K562 (cell line): ENCODE measurements around the gene AP2A2.
"Not testable (repeated sequence)": the region's sequence is repeated elsewhere in the genome, so short reads cannot be mapped to it uniquely, and the experiment has no call there.

Experiments used
- CHD2 ChIP-seq: IDR thresholded peaks from 2 replicates; pipeline ENCODE4 v1.6.1; 2011; ENCODE audit warnings: low read depth, low read length
- CHD4 ChIP-seq: fragments of 200-600 bp; sonication (generic); IDR thresholded peaks from 3 replicates; pipeline ENCODE4 v1.6.1; 2012; ENCODE audit warnings: low read depth, mild to moderate bottlenecking, mixed read lengths, low read length, inconsistent platforms; ENCODE audit not compliant: insufficient read depth, insufficient replicate concordance, poor library complexity, severe bottlenecking
- NR2C2 ChIP-seq, 2 experiments: fragments of 200-800 bp in 1 of 2; sonication (Bioruptor generic) in 1 of 2; sonication (generic) in 1 of 2; formaldehyde crosslinking in 1 of 2; IDR thresholded peaks; 2 replicates each; pipeline versions ENCODE4 v1.6.1 to v1.8.0; 2016 to 2022; ENCODE audit warnings: mild to moderate bottlenecking in 1 of 2, missing compliant biosample characterization in 1 of 2, missing genetic modification characterization in 1 of 2, missing genetic modification reagents in 1 of 2
- POLR2A ChIP-seq: fragments of 450-650 bp; conservative IDR thresholded peaks from 2 replicates; pipeline ENCODE4 v1.6.1; 2016
- RBBP5 ChIP-seq: fragments of 200-600 bp; sonication (generic); IDR thresholded peaks from 2 replicates; pipeline ENCODE4 v1.6.1; 2012; ENCODE audit warnings: borderline replicate concordance, mild to moderate bottlenecking, low read length, control low read depth, inconsistent platforms; ENCODE audit not compliant: insufficient read depth, poor library complexity, severe bottlenecking
- RBM22 ChIP-seq: fragments of 200-400 bp; formaldehyde crosslinking; IDR thresholded peaks from 2 replicates; pipeline ENCODE4 v1.6.1; 2018; ENCODE audit warnings: low read length, low read depth; ENCODE audit not compliant: poor library complexity, severe bottlenecking
- TAF1 ChIP-seq: IDR thresholded peaks from 2 replicates; pipeline ENCODE4 v1.6.1; 2011; ENCODE audit warnings: mild to moderate bottlenecking, low read length, moderate library complexity; ENCODE audit not compliant: insufficient read depth, control insufficient read depth, severe bottlenecking; ENCODE audit errors: extremely low read depth
- ZNF121 ChIP-seq: sonication (generic); formaldehyde crosslinking; conservative IDR thresholded peaks from 2 replicates; pipeline ENCODE4 v1.8.0; 2022; ENCODE audit warnings: missing genetic modification reagents
- TF ChIP-seq, protein P1 (sequence below), 3 experiments: IDR thresholded peaks in 2 of 3; conservative IDR thresholded peaks in 1 of 3; 2 replicates each; pipeline ENCODE4 v1.5.1; 2011 to 2012; ENCODE audit warnings: low read length in 3 of 3, mild to moderate bottlenecking in 3 of 3, control low read depth in 2 of 3, improper control_type of control experiment in 1 of 3, inconsistent platforms in 1 of 3, low read depth in 1 of 3, mixed read lengths in 1 of 3, moderate library complexity in 1 of 3; ENCODE audit not compliant: insufficient read depth in 2 of 3
- TF ChIP-seq, protein P2 (sequence below), 2 experiments: fragments of 450-650 bp in 1 of 2; IDR thresholded peaks; 2 replicates each; pipeline ENCODE4 v1.6.1; 2011 to 2017; ENCODE audit warnings: low read depth in 2 of 2, antibody characterized with exemption in 1 of 2, borderline replicate concordance in 1 of 2, low read length in 1 of 2, mild to moderate bottlenecking in 1 of 2, mixed read lengths in 1 of 2; ENCODE audit not compliant: control insufficient read depth in 1 of 2
- TF ChIP-seq, protein P3 (sequence below): sonication (generic); formaldehyde crosslinking; IDR thresholded peaks from 2 replicates; pipeline ENCODE4 v1.8.0; 2022; ENCODE audit warnings: mild to moderate bottlenecking, missing genetic modification reagents
- TF ChIP-seq, protein P4 (sequence below): sonication (generic); formaldehyde crosslinking; IDR thresholded peaks from 2 replicates; pipeline ENCODE4 v1.8.0; 2022; ENCODE audit warnings: missing genetic modification reagents, mild to moderate bottlenecking, moderate library complexity, borderline replicate concordance

DNA sequence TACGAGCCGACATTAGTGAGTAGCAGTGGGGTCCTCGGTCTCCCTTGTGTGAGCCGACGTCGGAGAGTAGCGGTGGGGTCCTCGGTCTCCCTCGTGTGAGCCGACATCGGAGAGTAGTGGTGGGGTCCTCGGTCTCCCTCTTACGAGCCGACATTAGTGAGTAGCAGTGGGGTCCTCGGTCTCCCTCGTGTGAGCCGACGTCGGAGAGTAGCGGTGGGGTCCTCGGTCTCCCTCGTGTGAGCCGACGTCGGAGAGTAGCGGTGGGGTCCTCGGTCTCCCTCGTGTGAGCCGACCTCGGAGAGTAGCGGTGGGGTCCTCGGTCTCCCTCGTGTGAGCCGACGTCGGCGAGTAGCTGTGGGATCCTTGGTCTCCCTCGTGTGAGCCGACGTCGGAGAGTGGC, 49.7 kb downstream of the AP2A2 start:
- TF ChIP-seq, protein P1, sequence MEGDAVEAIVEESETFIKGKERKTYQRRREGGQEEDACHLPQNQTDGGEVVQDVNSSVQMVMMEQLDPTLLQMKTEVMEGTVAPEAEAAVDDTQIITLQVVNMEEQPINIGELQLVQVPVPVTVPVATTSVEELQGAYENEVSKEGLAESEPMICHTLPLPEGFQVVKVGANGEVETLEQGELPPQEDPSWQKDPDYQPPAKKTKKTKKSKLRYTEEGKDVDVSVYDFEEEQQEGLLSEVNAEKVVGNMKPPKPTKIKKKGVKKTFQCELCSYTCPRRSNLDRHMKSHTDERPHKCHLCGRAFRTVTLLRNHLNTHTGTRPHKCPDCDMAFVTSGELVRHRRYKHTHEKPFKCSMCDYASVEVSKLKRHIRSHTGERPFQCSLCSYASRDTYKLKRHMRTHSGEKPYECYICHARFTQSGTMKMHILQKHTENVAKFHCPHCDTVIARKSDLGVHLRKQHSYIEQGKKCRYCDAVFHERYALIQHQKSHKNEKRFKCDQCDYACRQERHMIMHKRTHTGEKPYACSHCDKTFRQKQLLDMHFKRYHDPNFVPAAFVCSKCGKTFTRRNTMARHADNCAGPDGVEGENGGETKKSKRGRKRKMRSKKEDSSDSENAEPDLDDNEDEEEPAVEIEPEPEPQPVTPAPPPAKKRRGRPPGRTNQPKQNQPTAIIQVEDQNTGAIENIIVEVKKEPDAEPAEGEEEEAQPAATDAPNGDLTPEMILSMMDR (IDR thresholded peaks at IDR 0.05 in 2 of 3, conservative IDR thresholded peaks at IDR 0.05 in 1 of 3; ENCODE audit: insufficient read depth in 2 of 3, low read depth in 1 of 3, low read length in 3 of 3), result not testable (repeated sequence)
- TF ChIP-seq ZNF121; CHD4; NR2C2 (CRISPR knock-in tag; IDR thresholded peaks at IDR 0.05); NR2C2 (tag; IDR thresholded peaks at IDR 0.05); TAF1; POLR2A; RBBP5; CHD2: not testable (repeated sequence)
- TF ChIP-seq, protein P2, sequence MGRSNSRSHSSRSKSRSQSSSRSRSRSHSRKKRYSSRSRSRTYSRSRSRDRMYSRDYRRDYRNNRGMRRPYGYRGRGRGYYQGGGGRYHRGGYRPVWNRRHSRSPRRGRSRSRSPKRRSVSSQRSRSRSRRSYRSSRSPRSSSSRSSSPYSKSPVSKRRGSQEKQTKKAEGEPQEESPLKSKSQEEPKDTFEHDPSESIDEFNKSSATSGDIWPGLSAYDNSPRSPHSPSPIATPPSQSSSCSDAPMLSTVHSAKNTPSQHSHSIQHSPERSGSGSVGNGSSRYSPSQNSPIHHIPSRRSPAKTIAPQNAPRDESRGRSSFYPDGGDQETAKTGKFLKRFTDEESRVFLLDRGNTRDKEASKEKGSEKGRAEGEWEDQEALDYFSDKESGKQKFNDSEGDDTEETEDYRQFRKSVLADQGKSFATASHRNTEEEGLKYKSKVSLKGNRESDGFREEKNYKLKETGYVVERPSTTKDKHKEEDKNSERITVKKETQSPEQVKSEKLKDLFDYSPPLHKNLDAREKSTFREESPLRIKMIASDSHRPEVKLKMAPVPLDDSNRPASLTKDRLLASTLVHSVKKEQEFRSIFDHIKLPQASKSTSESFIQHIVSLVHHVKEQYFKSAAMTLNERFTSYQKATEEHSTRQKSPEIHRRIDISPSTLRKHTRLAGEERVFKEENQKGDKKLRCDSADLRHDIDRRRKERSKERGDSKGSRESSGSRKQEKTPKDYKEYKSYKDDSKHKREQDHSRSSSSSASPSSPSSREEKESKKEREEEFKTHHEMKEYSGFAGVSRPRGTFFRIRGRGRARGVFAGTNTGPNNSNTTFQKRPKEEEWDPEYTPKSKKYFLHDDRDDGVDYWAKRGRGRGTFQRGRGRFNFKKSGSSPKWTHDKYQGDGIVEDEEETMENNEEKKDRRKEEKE (IDR thresholded peaks at IDR 0.05; ENCODE audit: borderline replicate concordance in 1 of 2, control insufficient read depth in 1 of 2, low read depth in 2 of 2, low read length in 1 of 2), result not testable (repeated sequence)
- peak; percentile 26 for TF ChIP-seq RBM22
- TF ChIP-seq, protein P3, sequence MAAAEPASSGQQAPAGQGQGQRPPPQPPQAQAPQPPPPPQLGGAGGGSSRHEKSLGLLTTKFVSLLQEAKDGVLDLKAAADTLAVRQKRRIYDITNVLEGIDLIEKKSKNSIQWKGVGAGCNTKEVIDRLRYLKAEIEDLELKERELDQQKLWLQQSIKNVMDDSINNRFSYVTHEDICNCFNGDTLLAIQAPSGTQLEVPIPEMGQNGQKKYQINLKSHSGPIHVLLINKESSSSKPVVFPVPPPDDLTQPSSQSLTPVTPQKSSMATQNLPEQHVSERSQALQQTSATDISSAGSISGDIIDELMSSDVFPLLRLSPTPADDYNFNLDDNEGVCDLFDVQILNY (CRISPR knock-in tag), result not testable (repeated sequence)
- TF ChIP-seq, protein P4, sequence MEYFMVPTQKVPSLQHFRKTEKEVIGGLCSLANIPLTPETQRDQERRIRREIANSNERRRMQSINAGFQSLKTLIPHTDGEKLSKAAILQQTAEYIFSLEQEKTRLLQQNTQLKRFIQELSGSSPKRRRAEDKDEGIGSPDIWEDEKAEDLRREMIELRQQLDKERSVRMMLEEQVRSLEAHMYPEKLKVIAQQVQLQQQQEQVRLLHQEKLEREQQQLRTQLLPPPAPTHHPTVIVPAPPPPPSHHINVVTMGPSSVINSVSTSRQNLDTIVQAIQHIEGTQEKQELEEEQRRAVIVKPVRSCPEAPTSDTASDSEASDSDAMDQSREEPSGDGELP (CRISPR knock-in tag), result not testable (repeated sequence)
